Suprapubic skin (tissue), 4 donors: Measurements from ENCODE around the gene NLRP1. TPM values are rescaled to one million over a fixed set of nuclear protein-coding genes. Genes with fewer than 3 reads are reported as not detected.

Experiments
- DNase-seq, 2 donors: peaks; one replicate each; pipeline ENCODE4 v3.0.0-alpha.2; 2019; ENCODE audit warnings: low spot score in 2 of 2
- H3K27ac ChIP-seq: fragments of 200-600 bp; sonication (generic); one replicate; pipeline ENCODE4 v1.5.1; 2019
- H3K27me3 ChIP-seq: fragments of 200-600 bp; sonication (generic); one replicate; pipeline ENCODE4 v1.5.1; 2019
- H3K36me3 ChIP-seq: fragments of 200-600 bp; sonication (generic); one replicate; pipeline ENCODE4 v1.5.1; 2019
- H3K4me1 ChIP-seq: fragments of 200-600 bp; sonication (generic); one replicate; pipeline ENCODE4 v1.5.1; 2019
- H3K4me3 ChIP-seq: fragments of 200-600 bp; sonication (generic); one replicate; pipeline ENCODE4 v1.5.1; 2019; ENCODE audit warnings: mild to moderate bottlenecking
- H3K9me3 ChIP-seq: fragments of 200-600 bp; sonication (generic); one replicate; pipeline ENCODE4 v1.5.1; 2019
- EP300 ChIP-seq: sonication (generic); formaldehyde crosslinking; IDR thresholded peaks from one replicate; pipeline ENCODE4 v1.6.1; 2017; ENCODE audit warnings: antibody characterized with exemption
- POLR2A ChIP-seq, 2 donors: fragments of 450-650 bp; IDR thresholded peaks; one replicate each; pipeline ENCODE4 v1.6.1; 2017; ENCODE audit warnings: antibody characterized with exemption in 2 of 2, mild to moderate bottlenecking in 2 of 2, moderate library complexity in 2 of 2
- POLR2AphosphoS5 ChIP-seq, 3 donors: sonication (generic); formaldehyde crosslinking; IDR thresholded peaks; one replicate each; pipeline ENCODE4 v1.6.1; 2017; ENCODE audit warnings: antibody characterized with exemption in 3 of 3
- WGBS: methylation state at CpG from one replicate; pipeline ENCODE4 v1.1.5; 2018; 5-methylcytosine and 5-hydroxymethylcytosine counted together
- total RNA-seq, 4 donors: library from RNA; depleted of rRNA; stranded (reverse); fragments of >200 nt; gene quantifications; one replicate each; pipeline ENCODE4 v1.1.0, GENCODE V29; 2016
- TF ChIP-seq, protein P1 (sequence below), 2 donors: fragments of 200-600 bp in 1 of 2; fragments of 450-650 bp in 1 of 2; sonication (generic) in 1 of 2; IDR thresholded peaks; one replicate each; pipeline ENCODE4 v1.5.1; 2016 to 2019; ENCODE audit warnings: antibody characterized with exemption in 2 of 2, mild to moderate bottlenecking in 1 of 2, moderate library complexity in 1 of 2

Gene NLRP1
- total RNA-seq, 4 donors from 2014 or later = 66.9 to 279 (median 95.8) TPM

DNA sequence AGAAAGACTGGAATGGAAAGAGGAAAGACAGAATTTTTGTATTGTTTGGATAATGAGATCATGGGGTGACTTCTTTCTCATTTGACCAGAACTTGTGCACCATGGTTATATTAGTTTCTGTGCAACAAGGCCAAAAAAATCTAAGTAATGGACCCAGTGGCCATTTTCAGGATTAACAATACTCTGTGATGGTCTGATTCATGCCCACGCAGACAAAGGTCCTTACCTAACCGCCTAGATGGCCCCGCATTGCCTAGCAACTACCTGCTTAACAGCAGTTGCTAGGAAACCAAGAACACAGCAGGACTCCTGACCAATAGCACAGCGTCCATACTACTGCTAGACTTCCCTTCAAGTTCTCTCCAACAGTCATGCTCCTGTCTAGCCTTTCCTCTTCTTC, 75.5 kb downstream of the NLRP1 start:
- Histone ChIP-seq H3K27me3 (no peaks in the 10 kb centered on the region), H3K36me3 (peaks cover 14% of the 10 kb centered on the region), H3K4me1 (no peaks in the 10 kb centered on the region), H3K9me3 (no peaks in the 10 kb centered on the region), H3K27ac (no peak overlapping the region), H3K4me3 (no peak overlapping the region)
- 67% methylated on average over 4 of the region's 4 CpGs for WGBS
- no peak for DNase-seq
- TF ChIP-seq, protein P1, sequence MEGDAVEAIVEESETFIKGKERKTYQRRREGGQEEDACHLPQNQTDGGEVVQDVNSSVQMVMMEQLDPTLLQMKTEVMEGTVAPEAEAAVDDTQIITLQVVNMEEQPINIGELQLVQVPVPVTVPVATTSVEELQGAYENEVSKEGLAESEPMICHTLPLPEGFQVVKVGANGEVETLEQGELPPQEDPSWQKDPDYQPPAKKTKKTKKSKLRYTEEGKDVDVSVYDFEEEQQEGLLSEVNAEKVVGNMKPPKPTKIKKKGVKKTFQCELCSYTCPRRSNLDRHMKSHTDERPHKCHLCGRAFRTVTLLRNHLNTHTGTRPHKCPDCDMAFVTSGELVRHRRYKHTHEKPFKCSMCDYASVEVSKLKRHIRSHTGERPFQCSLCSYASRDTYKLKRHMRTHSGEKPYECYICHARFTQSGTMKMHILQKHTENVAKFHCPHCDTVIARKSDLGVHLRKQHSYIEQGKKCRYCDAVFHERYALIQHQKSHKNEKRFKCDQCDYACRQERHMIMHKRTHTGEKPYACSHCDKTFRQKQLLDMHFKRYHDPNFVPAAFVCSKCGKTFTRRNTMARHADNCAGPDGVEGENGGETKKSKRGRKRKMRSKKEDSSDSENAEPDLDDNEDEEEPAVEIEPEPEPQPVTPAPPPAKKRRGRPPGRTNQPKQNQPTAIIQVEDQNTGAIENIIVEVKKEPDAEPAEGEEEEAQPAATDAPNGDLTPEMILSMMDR (IDR thresholded peaks at IDR 0.05) = no peak
- TF ChIP-seq POLR2A (IDR thresholded peaks at IDR 0.05) (no peak), EP300 (no peak), POLR2AphosphoS5 (IDR thresholded peaks at IDR 0.05) (no peak)

DNA sequence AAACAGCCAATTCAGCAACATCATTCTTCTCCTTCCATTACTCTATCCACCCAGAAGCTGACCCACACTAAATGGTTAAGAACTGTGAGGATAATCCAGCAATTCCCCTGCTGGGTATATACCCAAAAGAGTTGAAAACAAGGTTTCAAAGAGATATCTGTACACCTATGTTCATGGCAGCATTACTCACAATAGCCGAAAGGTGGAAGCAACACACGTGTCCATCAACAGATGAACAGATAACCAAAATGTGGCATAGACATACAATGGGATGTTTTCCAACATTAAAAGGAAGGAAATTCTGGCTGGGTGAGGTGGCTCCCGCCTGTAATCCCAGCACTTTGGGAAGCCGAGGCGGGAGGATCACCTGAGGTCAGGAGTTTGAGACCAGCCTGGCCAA, 78.0 kb downstream of the NLRP1 start:
- Histone ChIP-seq H3K27ac (no peak overlapping the region), H3K9me3 (no peaks in the 10 kb centered on the region), H3K4me1 (no peaks in the 10 kb centered on the region), H3K36me3 (peaks cover 16% of the 10 kb centered on the region), H3K27me3 (no peaks in the 10 kb centered on the region), H3K4me3 (no peak overlapping the region)
- 90% methylated on average over 5 of the region's 5 CpGs for WGBS
- TF ChIP-seq, protein P1 (IDR thresholded peaks at IDR 0.05) = no peak
- TF ChIP-seq EP300 = no peak
- no peak for TF ChIP-seq POLR2AphosphoS5 (IDR thresholded peaks at IDR 0.05)
- no peak for TF ChIP-seq POLR2A (IDR thresholded peaks at IDR 0.05)
- no peak for DNase-seq

DNA sequence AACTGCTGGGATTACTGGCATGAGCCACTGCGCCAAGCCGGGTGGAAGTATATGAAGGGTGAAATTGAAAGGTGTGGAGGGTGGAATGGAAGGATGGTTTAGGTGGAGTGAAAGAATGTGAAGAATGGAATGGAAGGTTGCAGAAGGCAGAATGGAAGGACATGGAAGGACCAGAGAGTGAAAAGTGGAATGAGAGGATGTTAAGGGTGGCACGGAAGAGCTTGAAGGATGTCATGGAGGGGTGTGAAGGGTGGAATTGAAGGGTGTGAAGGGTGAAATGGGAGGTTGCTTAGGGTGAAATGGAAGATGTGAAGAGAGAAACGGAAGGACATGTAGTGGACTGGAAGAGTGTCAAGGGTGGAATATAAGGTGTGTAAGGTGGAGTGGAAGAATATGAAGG, 81.8 kb downstream of the NLRP1 start:
- DNase-seq = no peak
- no peak for TF ChIP-seq POLR2AphosphoS5 (IDR thresholded peaks at IDR 0.05)
- TF ChIP-seq EP300 = no peak
- TF ChIP-seq, protein P1 (IDR thresholded peaks at IDR 0.05) = no peak
- no peak for TF ChIP-seq POLR2A (IDR thresholded peaks at IDR 0.05)
- Histone ChIP-seq H3K36me3 (peaks cover 16% of the 10 kb centered on the region), H3K9me3 (no peaks in the 10 kb centered on the region), H3K27ac (no peak overlapping the region), H3K4me1 (peaks cover 12% of the 10 kb centered on the region), H3K4me3 (no peak overlapping the region), H3K27me3 (no peaks in the 10 kb centered on the region)
- WGBS = 98% methylated on average over 4 of the region's 4 CpGs

DNA sequence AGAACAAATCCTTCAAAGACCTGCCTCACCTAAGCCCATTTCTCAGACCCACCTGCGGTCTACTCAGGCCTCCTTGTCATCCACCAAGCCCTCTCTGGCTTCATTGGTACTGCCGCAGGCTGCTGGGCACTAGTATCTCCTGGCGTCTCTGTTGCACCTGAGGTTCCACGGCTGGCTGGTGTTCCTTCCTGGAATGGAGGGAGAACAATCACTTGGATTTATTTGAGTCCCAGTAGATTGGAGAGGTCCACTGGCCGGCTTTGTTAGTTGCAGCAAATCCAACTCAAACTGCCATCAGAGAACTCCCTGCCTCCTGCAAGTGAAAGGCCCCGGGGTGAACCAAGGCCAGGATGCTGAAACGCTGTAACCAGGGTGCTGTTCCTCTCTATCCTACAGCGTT, 82.6 kb downstream of the NLRP1 start:
- Histone ChIP-seq H3K4me1 (peaks cover 12% of the 10 kb centered on the region), H3K27ac (no peak overlapping the region), H3K36me3 (peaks cover 16% of the 10 kb centered on the region), H3K27me3 (no peaks in the 10 kb centered on the region), H3K9me3 (no peaks in the 10 kb centered on the region), H3K4me3 (no peak overlapping the region)
- no peak for DNase-seq
- 93% methylated on average over 6 of the region's 8 CpGs for WGBS
- TF ChIP-seq POLR2A (IDR thresholded peaks at IDR 0.05) = no peak
- no peak for TF ChIP-seq EP300
- TF ChIP-seq, protein P1 (IDR thresholded peaks at IDR 0.05) = no peak
- no peak for TF ChIP-seq POLR2AphosphoS5 (IDR thresholded peaks at IDR 0.05)

DNA sequence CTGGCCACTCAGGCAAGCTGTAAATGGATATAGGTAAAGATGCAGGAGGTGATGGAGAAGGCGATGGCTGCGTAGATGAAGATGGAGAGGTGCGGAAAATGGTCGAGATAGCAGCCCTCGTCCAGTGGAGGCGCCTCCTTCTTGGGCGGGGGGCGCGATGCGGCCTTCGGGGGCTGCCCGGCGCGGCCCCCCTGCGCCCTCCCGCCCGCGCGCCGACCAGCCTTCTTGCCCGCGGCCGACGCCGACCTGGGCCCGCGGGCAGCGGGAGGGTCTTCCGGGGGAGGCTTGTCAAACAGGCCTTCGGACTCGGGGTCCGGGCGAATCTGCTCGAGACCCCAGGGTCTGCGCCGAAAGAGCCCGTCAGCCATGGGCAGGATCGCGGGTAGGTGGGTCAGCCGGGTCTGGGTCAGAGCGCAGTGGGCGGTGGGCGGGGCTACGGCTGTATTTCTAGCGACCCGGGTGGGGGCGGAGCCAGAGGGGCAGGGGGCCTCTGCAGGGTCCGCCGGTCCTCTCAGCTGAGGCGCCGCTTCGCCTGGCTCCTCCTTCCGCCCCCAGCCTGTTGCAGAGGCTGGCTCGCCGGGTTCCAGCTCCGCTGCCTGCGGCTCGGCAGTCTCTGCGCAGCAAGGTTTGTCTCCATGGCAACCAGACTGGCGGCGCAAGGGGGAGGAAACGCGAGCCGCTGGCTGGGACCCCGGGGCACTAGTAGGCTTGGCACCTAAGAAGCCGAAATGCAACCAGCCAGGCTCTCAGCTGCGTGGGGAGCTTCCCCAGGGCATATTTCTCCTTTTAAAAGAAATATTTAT, 83.5 kb downstream of the NLRP1 start:
- peak; percentile 82 to 83 for DNase-seq
- Histone ChIP-seq H3K27me3 (no peaks in the 10 kb centered on the region), H3K27ac (no peak overlapping the region), H3K4me1 (peaks cover 12% of the 10 kb centered on the region), H3K36me3 (peaks cover 16% of the 10 kb centered on the region), H3K9me3 (no peaks in the 10 kb centered on the region), H3K4me3 (peak overlapping the region; percentile 53)
- TF ChIP-seq, protein P1 (IDR thresholded peaks at IDR 0.05) = no peak
- no peak for TF ChIP-seq EP300
- no peak for TF ChIP-seq POLR2A (IDR thresholded peaks at IDR 0.05)
- TF ChIP-seq POLR2AphosphoS5 (IDR thresholded peaks at IDR 0.05) = no peak
- WGBS = 13% methylated on average over 42 of the region's 67 CpGs
